Nucleus accumbens (tissue), 56 donors: ENCODE measurements around the gene WRAP53.

ENCODE experiments used
- DNase-seq, 56 donors: peaks; one replicate each; lab custom pipeline; 2025; lab: John Stamatoyannopoulos, UW

The WRAP53 gene

GRCh38 chr17:7677388-7678067 lies 10.7 kb upstream of the WRAP53 start:
- no peak for DNase-seq

- no peak for DNase-seq
Measured at GRCh38 chr17:7684851-7685532, 3.3 kb upstream of the WRAP53 start.

- peak in 54 of 56 donors; percentile 47 to 95 (median 88) for DNase-seq
Measured at GRCh38 chr17:7685533-7686221, 2.6 kb upstream of the WRAP53 start.

- DNase-seq: peak in 52 of 56 donors; percentile 61 to 94 (median 84)
Measured at GRCh38 chr17:7686222-7687071, 1.8 kb upstream of the WRAP53 start.

GRCh38 chr17:7687072-7687907 lies 987 bp upstream of the WRAP53 start, which contains the start of gene TP53:
Gene TP53 (minus strand): TSS chr17:7687490. CDS start chr17:7676594, 10,896 bp downstream.
- DNase-seq: peak; percentile 27 to 94 (median 83)

- DNase-seq: no peak
Measured at GRCh38 chr17:7688808-7689316, 585 bp downstream of the WRAP53 start.

GRCh38 chr17:7695586-7695985 lies 7.3 kb downstream of the WRAP53 start:
- no peak for DNase-seq

GRCh38 chr17:7697828-7698588 lies 9.7 kb downstream of the WRAP53 start:
- DNase-seq: no peak

GRCh38 chr17:7700510-7700909 lies 12.2 kb downstream of the WRAP53 start:
- DNase-seq: no peak

GRCh38 chr17:7701681-7702080 lies 13.4 kb downstream of the WRAP53 start:
- no peak for DNase-seq

- DNase-seq: no peak
Measured at GRCh38 chr17:7702776-7703175, 14.5 kb downstream of the WRAP53 start.

GRCh38 chr17:7703584-7704479 lies 15.6 kb downstream of the WRAP53 start:
- DNase-seq: peak in 41 of 56 donors; percentile 8 to 87 (median 59)

- peak in 32 of 56 donors; percentile 19 to 77 (median 48) for DNase-seq
Measured at GRCh38 chr17:7704601-7705268, 16.5 kb downstream of the WRAP53 start, which contains the start of gene EFNB3. Gene EFNB3 (plus strand): TSS chr17:7705202. CDS start chr17:7705599, 397 bp downstream.

- DNase-seq: peak in 3 of 56 donors; percentile 21 to 55 (median 27)
Measured at GRCh38 chr17:7705269-7706255, 17.3 kb downstream of the WRAP53 start.

GRCh38 chr17:7706631-7707354 lies 18.5 kb downstream of the WRAP53 start:
- no peak for DNase-seq
